HG02763 (cell line): ENCODE measurements around the gene C3.
"Not testable (repeated sequence)": the region's sequence is repeated elsewhere in the genome, so short reads cannot be mapped to it uniquely, and the experiment has no call there.

Source experiments
- ATAC-seq: cut with Tn5 transposase; IDR thresholded peaks from one replicate; pipeline ENCODE4 v1.9.1; 2021; ENCODE audit warnings: mild to moderate bottlenecking, moderate library complexity; ENCODE audit not compliant: unreplicated experiment

C3 gene

GRCh38 chr19:6667114-6667627 lies 53.3 kb downstream of the C3 start:
- ATAC-seq: no peak

GRCh38 chr19:6664916-6665315 lies 55.5 kb downstream of the C3 start:
- no peak for ATAC-seq

GRCh38 chr19:6663236-6664201 lies 56.9 kb downstream of the C3 start:
- ATAC-seq: no peak

- no peak for ATAC-seq
These were observed 57.7 kb downstream of the C3 start for GRCh38 chr19:6662702-6663101.

GRCh38 chr19:6661509-6662244 lies 58.8 kb downstream of the C3 start:
- not testable (repeated sequence) for ATAC-seq

GRCh38 chr19:6660930-6661329 lies 59.5 kb downstream of the C3 start:
- no peak for ATAC-seq

GRCh38 chr19:6656390-6656789 lies 64.1 kb downstream of the C3 start:
- ATAC-seq: not testable (repeated sequence)

- no peak for ATAC-seq
These were observed 65.8 kb downstream of the C3 start for GRCh38 chr19:6654347-6655310.

GRCh38 chr19:6652805-6653094 lies 67.7 kb downstream of the C3 start:
- no peak for ATAC-seq

GRCh38 chr19:6651965-6652804 lies 68.3 kb downstream of the C3 start:
- ATAC-seq: no peak

- no peak for ATAC-seq
These were observed 71.3 kb downstream of the C3 start for GRCh38 chr19:6649185-6649584.

GRCh38 chr19:6648141-6648715 lies 72.2 kb downstream of the C3 start:
- ATAC-seq: no peak

- ATAC-seq: no peak
These were observed 75.7 kb downstream of the C3 start for GRCh38 chr19:6644796-6645195.

- ATAC-seq: not testable (repeated sequence)
These were observed 80.1 kb downstream of the C3 start for GRCh38 chr19:6640333-6640732.

GRCh38 chr19:6639439-6639838 lies 81.0 kb downstream of the C3 start:
- ATAC-seq: no peak

GRCh38 chr19:6633456-6633813 lies 87.0 kb downstream of the C3 start:
- ATAC-seq: not testable (repeated sequence)

GRCh38 chr19:6632747-6633455 lies 87.5 kb downstream of the C3 start:
- not testable (repeated sequence) for ATAC-seq

- ATAC-seq: no peak
These were observed 88.3 kb downstream of the C3 start for GRCh38 chr19:6632002-6632621.
